Transverse colon (tissue), 4 donors: ENCODE measurements around the gene OR4D2.

Experiments
- CTCF ChIP-seq, 5 experiments: fragments of 200-600 bp in 3 of 5; fragments of 450-650 bp in 2 of 5; sonication (generic) in 3 of 5; IDR thresholded peaks; 1 replicate in 2 of 5; 2 replicates in 3 of 5; pipeline ENCODE4 v1.5.1; 2016 to 2017; ENCODE audit warnings: antibody characterized with exemption in 5 of 5, inconsistent platforms in 3 of 5, mild to moderate bottlenecking in 2 of 5, moderate library complexity in 1 of 5
- POLR2A ChIP-seq: fragments of 450-650 bp; IDR thresholded peaks from one replicate; pipeline ENCODE4 v1.6.1; 2016; ENCODE audit warnings: antibody characterized with exemption, mild to moderate bottlenecking, moderate library complexity
- POLR2AphosphoS5 ChIP-seq, 3 donors: sonication (generic); formaldehyde crosslinking; IDR thresholded peaks; one replicate each; pipeline ENCODE4 v1.6.1; 2016; ENCODE audit warnings: antibody characterized with exemption in 3 of 3

GRCh38 chr17:58187063-58187462, 20.3 kb downstream of the OR4D2 start:
- TF ChIP-seq CTCF (IDR thresholded peaks at IDR 0.05) (no peak), POLR2A (no peak), POLR2AphosphoS5 (IDR thresholded peaks at IDR 0.05) (no peak)
